ENCODE results near the gene NR2E3. TPM values are rescaled to one million over a fixed set of nuclear protein-coding genes. Genes with fewer than 3 reads are reported as not detected.

NR2E3 gene
- total RNA-seq, 4 donors from 2014 or later = 1.3 to 1.4 (median 1.3) TPM; not detected in 1

DNA sequence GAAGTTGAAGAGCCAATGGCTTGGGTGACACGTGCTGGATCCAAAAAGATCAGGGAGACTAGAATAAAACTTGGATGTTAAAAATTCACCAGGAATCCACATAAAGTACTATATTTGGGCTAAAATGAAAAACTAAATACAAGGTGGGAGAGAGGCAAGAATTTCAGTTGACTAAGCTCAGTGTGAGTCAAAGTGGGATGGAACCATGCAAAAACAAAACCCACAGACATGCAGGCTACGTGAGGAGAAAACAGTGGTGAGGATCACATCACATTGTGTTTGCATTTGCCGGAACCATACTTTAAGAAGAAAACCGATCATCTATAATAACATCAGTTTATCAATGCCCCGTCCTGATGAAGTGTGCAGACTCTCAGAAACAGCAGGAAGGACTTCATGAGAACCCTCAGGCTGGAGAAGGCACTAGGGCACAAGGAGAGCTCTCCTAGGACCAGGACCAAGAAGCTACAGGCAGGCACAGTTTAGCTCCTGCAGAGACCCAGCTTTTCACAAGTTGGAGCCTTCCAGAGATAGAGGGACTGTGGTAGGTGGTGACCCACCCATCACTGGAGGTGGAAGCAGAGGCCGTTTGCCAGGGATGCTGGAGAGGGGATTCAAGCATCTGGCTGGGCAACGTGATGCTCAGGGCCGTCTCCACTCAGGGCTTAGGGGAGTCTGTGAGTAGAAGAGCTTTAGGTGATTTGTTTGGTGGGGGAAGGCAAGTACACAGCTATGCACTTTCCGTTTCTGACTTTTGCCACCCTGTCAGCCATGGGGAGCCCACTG is 29.0 kb upstream of the NR2E3 start:
- no peak for TF ChIP-seq POLR2A (IDR thresholded peaks at IDR 0.05)
- TF ChIP-seq, protein P1, sequence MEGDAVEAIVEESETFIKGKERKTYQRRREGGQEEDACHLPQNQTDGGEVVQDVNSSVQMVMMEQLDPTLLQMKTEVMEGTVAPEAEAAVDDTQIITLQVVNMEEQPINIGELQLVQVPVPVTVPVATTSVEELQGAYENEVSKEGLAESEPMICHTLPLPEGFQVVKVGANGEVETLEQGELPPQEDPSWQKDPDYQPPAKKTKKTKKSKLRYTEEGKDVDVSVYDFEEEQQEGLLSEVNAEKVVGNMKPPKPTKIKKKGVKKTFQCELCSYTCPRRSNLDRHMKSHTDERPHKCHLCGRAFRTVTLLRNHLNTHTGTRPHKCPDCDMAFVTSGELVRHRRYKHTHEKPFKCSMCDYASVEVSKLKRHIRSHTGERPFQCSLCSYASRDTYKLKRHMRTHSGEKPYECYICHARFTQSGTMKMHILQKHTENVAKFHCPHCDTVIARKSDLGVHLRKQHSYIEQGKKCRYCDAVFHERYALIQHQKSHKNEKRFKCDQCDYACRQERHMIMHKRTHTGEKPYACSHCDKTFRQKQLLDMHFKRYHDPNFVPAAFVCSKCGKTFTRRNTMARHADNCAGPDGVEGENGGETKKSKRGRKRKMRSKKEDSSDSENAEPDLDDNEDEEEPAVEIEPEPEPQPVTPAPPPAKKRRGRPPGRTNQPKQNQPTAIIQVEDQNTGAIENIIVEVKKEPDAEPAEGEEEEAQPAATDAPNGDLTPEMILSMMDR (IDR thresholded peaks at IDR 0.05) = no peak
- no peak overlapping the region for H3K27ac ChIP-seq
- no peaks in the 10 kb centered on the region for H3K4me1 ChIP-seq
- no peaks in the 10 kb centered on the region for H3K36me3 ChIP-seq
- no peak overlapping the region for H3K4me3 ChIP-seq
- DNase-seq = no peak
- no peaks in the 10 kb centered on the region for H3K27me3 ChIP-seq
- H3K9me3 ChIP-seq = no peaks in the 10 kb centered on the region

GRCh38 chr15:71781965-71782265 is 28.4 kb upstream of the NR2E3 start:
- Histone ChIP-seq H3K36me3 (no peaks in the 10 kb centered on the region), H3K9me3 (no peaks in the 10 kb centered on the region), H3K27ac (no peak overlapping the region), H3K4me3 (no peak overlapping the region), H3K27me3 (no peaks in the 10 kb centered on the region), H3K4me1 (no peaks in the 10 kb centered on the region)
- TF ChIP-seq POLR2A (IDR thresholded peaks at IDR 0.05) = no peak
- TF ChIP-seq, protein P1 (IDR thresholded peaks at IDR 0.05) = no peak
- DNase-seq = no peak

- H3K4me1 ChIP-seq = no peaks in the 10 kb centered on the region
- no peak overlapping the region for H3K4me3 ChIP-seq
- DNase-seq = no peak
- no peak for TF ChIP-seq POLR2A (IDR thresholded peaks at IDR 0.05)
- TF ChIP-seq, protein P1 (IDR thresholded peaks at IDR 0.05) = no peak
- H3K36me3 ChIP-seq = no peaks in the 10 kb centered on the region
- H3K9me3 ChIP-seq = no peaks in the 10 kb centered on the region
- H3K27ac ChIP-seq = no peak overlapping the region
- H3K27me3 ChIP-seq = no peaks in the 10 kb centered on the region
Observed at GRCh38 chr15:71782422-71783165, 27.8 kb upstream of the NR2E3 start.

DNA sequence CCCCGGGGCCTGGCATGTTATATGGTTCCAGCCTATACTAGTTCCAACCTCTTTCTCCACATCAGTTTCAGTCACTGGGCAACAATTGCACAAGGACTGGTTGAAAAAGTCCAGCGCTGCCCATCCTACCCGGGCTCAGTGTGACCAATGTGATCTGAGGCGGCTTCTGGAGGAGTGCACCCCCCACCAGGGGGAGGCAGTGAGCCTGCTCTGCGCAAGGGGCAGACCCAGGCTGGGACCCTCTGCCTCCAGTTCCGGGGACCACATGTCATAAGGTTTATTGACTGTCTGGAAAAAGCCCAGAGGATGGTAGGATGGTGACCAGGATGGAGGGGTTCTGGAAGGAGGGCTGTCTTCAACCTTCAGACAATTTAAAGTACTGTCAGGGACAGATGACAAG is 25.6 kb upstream of the NR2E3 start:
- Histone ChIP-seq H3K27ac (no peak overlapping the region), H3K27me3 (no peaks in the 10 kb centered on the region), H3K4me3 (no peak overlapping the region), H3K9me3 (no peaks in the 10 kb centered on the region), H3K36me3 (no peaks in the 10 kb centered on the region), H3K4me1 (peaks cover 0 to 10% (median 0%) of the 10 kb centered on the region in 4 donors)
- DNase-seq = no peak
- TF ChIP-seq, protein P1 (IDR thresholded peaks at IDR 0.05) = peak in 2 of 6 experiments; percentile 4 to 22
- TF ChIP-seq POLR2A (IDR thresholded peaks at IDR 0.05) = no peak

DNA sequence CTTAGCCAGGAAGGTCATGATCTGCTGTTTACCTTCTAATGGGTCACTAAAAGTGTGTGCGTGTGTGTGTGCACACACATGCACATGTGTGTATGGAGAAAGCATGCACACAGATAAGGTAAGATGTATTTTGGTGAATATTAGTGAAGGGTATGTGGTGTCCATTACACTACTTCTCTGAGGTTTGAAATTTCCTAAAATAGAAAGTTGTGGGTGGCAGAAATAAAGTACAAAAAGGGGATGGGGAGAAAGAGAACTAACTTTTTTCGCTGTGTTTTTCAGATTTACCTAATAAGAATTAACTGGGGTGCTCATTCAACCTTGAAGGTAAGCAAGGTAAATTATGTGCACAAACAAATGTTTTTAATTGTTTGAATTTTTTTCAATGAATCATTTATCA is 24.4 kb upstream of the NR2E3 start:
- Histone ChIP-seq H3K27ac (no peak overlapping the region), H3K4me3 (no peak overlapping the region), H3K4me1 (peaks cover 0 to 13% (median 3%) of the 10 kb centered on the region in 4 donors), H3K27me3 (no peaks in the 10 kb centered on the region), H3K36me3 (no peaks in the 10 kb centered on the region), H3K9me3 (no peaks in the 10 kb centered on the region)
- DNase-seq = no peak
- TF ChIP-seq POLR2A (IDR thresholded peaks at IDR 0.05) = no peak
- TF ChIP-seq, protein P1 (IDR thresholded peaks at IDR 0.05) = no peak

All from Peyer's patch (tissue), 4 donors.